HUES64 (cell line): Measurements from ENCODE around the gene TRIM2.

Source experiments
- H3K27ac ChIP-seq: 2 replicates; pipeline ENCODE4 v1.7.0; 2013; ENCODE audit warnings: low read depth, low read length, inconsistent platforms
- H3K27me3 ChIP-seq: 2 replicates; pipeline ENCODE4 v1.6.1; 2013; ENCODE audit warnings: mild to moderate bottlenecking, low read length; ENCODE audit not compliant: insufficient read depth
- H3K36me3 ChIP-seq: 2 replicates; pipeline ENCODE4 v1.6.1; 2013; ENCODE audit warnings: mild to moderate bottlenecking, low read length; ENCODE audit not compliant: insufficient read depth
- H3K4me1 ChIP-seq: 2 replicates; pipeline ENCODE4 v1.6.1; 2013; ENCODE audit warnings: mild to moderate bottlenecking, low read length, moderate library complexity; ENCODE audit not compliant: insufficient read depth
- H3K4me3 ChIP-seq: 2 replicates; pipeline ENCODE4 v1.5.1; 2013; ENCODE audit warnings: mild to moderate bottlenecking, low read length, moderate library complexity
- H3K9ac ChIP-seq: 2 replicates; pipeline ENCODE4 v1.6.1; 2013; ENCODE audit warnings: mild to moderate bottlenecking, low read depth, low read length
- H3K9me3 ChIP-seq: 2 replicates; pipeline ENCODE4 v1.6.1; 2013; ENCODE audit warnings: low read depth, low read length; ENCODE audit not compliant: insufficient read depth
- WGBS: fragments of 150-250, 120-280 bp; methylation state at CpG from one replicate; pipeline ENCODE4 v1.1.7; 2013; ENCODE audit warnings: missing lambda C conversion rate; 5-methylcytosine and 5-hydroxymethylcytosine counted together

TRIM2 gene

GRCh38 chr4:153365003-153365402 lies 160.8 kb downstream of the TRIM2 start:
- H3K4me1 ChIP-seq: no peaks in the 10 kb centered on the region
- peaks cover 51% of the 10 kb centered on the region for H3K36me3 ChIP-seq
- no peaks in the 10 kb centered on the region for H3K9me3 ChIP-seq
- H3K4me3 ChIP-seq: no peak overlapping the region
- 100% methylated on average over 2 of the region's 2 CpGs for WGBS
- H3K27me3 ChIP-seq: no peaks in the 10 kb centered on the region
- no peak overlapping the region for H3K9ac ChIP-seq
- H3K27ac ChIP-seq: no peak overlapping the region

GRCh38 chr4:153366486-153366885 lies 162.2 kb downstream of the TRIM2 start:
- Histone ChIP-seq H3K4me1 (no peaks in the 10 kb centered on the region), H3K27me3 (no peaks in the 10 kb centered on the region), H3K36me3 (peaks cover 51% of the 10 kb centered on the region), H3K9me3 (no peaks in the 10 kb centered on the region), H3K9ac (no peak overlapping the region), H3K4me3 (no peak overlapping the region), H3K27ac (no peak overlapping the region)
- 86% methylated on average over 1 of the region's 1 CpG for WGBS

- Histone ChIP-seq H3K36me3 (peaks cover 54% of the 10 kb centered on the region), H3K4me3 (no peak overlapping the region)
Observed at GRCh38 chr4:153367092-153367491, 162.8 kb downstream of the TRIM2 start.

GRCh38 chr4:153369021-153369420 lies 164.8 kb downstream of the TRIM2 start:
- H3K36me3 ChIP-seq: peaks cover 56% of the 10 kb centered on the region
- WGBS: 100% methylated on average over 1 of the region's 1 CpG
- no peaks in the 10 kb centered on the region for H3K27me3 ChIP-seq

More at GRCh38 chr4:153367092-153367491, 162.8 kb downstream of the TRIM2 start:
- Histone ChIP-seq H3K4me1 (no peaks in the 10 kb centered on the region), H3K9ac (no peak overlapping the region), H3K27ac (no peak overlapping the region), H3K9me3 (no peaks in the 10 kb centered on the region), H3K27me3 (no peaks in the 10 kb centered on the region)
- WGBS: 94% methylated on average over 1 of the region's 1 CpG

GRCh38 chr4:153371701-153372234 lies 167.5 kb downstream of the TRIM2 start:
- WGBS: 97% methylated on average over 6 of the region's 6 CpGs
- Histone ChIP-seq H3K4me1 (no peaks in the 10 kb centered on the region), H3K9me3 (0 out of 2 replicates have a peak, but pooled peaks cover 4% of the 10 kb centered on the region), H3K4me3 (no peak overlapping the region), H3K36me3 (peaks cover 46% of the 10 kb centered on the region), H3K27me3 (no peaks in the 10 kb centered on the region), H3K9ac (no peak overlapping the region), H3K27ac (no peak overlapping the region)

More at GRCh38 chr4:153369021-153369420, 164.8 kb downstream of the TRIM2 start:
- Histone ChIP-seq H3K27ac (no peak overlapping the region), H3K9me3 (0 out of 2 replicates have a peak, but pooled peaks cover 4% of the 10 kb centered on the region), H3K4me1 (no peaks in the 10 kb centered on the region), H3K9ac (no peak overlapping the region), H3K4me3 (no peak overlapping the region)

GRCh38 chr4:153372967-153373562 lies 168.8 kb downstream of the TRIM2 start:
- no peaks in the 10 kb centered on the region for H3K27me3 ChIP-seq
- peaks cover 35% of the 10 kb centered on the region for H3K36me3 ChIP-seq
- H3K4me3 ChIP-seq: no peak overlapping the region
- H3K27ac ChIP-seq: no peak overlapping the region
- H3K9me3 ChIP-seq: 0 out of 2 replicates have a peak, but pooled peaks cover 4% of the 10 kb centered on the region
- H3K4me1 ChIP-seq: no peaks in the 10 kb centered on the region
- 100% methylated on average over 1 of the region's 1 CpG for WGBS
- no peak overlapping the region for H3K9ac ChIP-seq

- no peak overlapping the region for H3K27ac ChIP-seq
- H3K27me3 ChIP-seq: no peaks in the 10 kb centered on the region
- no peak overlapping the region for H3K9ac ChIP-seq
- 95% methylated on average over 2 of the region's 2 CpGs for WGBS
- 0 out of 2 replicates have a peak, but pooled peaks cover 4% of the 10 kb centered on the region for H3K9me3 ChIP-seq
- H3K36me3 ChIP-seq: peaks cover 24% of the 10 kb centered on the region
- H3K4me1 ChIP-seq: no peaks in the 10 kb centered on the region
- H3K4me3 ChIP-seq: no peak overlapping the region
Observed at GRCh38 chr4:153374442-153374841, 170.2 kb downstream of the TRIM2 start.

GRCh38 chr4:153375303-153375702 lies 171.1 kb downstream of the TRIM2 start:
- Histone ChIP-seq H3K9me3 (0 out of 2 replicates have a peak, but pooled peaks cover 4% of the 10 kb centered on the region), H3K4me3 (no peak overlapping the region), H3K27ac (no peak overlapping the region), H3K4me1 (no peaks in the 10 kb centered on the region), H3K36me3 (peaks cover 16% of the 10 kb centered on the region), H3K9ac (no peak overlapping the region), H3K27me3 (no peaks in the 10 kb centered on the region)
- 100% methylated on average over 1 of the region's 1 CpG for WGBS

GRCh38 chr4:153383131-153383530 lies 178.9 kb downstream of the TRIM2 start:
- H3K36me3 ChIP-seq: no peaks in the 10 kb centered on the region; the same call in 1 of the 2 replicates
- H3K27ac ChIP-seq: no peak overlapping the region
- 89% methylated on average over 4 of the region's 4 CpGs for WGBS

GRCh38 chr4:153384160-153384559 lies 179.9 kb downstream of the TRIM2 start:
- Histone ChIP-seq H3K27me3 (no peaks in the 10 kb centered on the region), H3K9ac (no peak overlapping the region), H3K27ac (no peak overlapping the region), H3K4me3 (no peak overlapping the region), H3K36me3 (peaks cover 3% of the 10 kb centered on the region; the same call in 1 of the 2 replicates), H3K4me1 (no peaks in the 10 kb centered on the region), H3K9me3 (no peaks in the 10 kb centered on the region)
- 95% methylated on average over 1 of the region's 1 CpG for WGBS

More at GRCh38 chr4:153383131-153383530, 178.9 kb downstream of the TRIM2 start:
- Histone ChIP-seq H3K9ac (no peak overlapping the region), H3K27me3 (no peaks in the 10 kb centered on the region), H3K4me3 (no peak overlapping the region), H3K4me1 (no peaks in the 10 kb centered on the region), H3K9me3 (no peaks in the 10 kb centered on the region)

GRCh38 chr4:153385784-153386183 lies 181.5 kb downstream of the TRIM2 start:
- Histone ChIP-seq H3K27ac (no peak overlapping the region), H3K27me3 (no peaks in the 10 kb centered on the region), H3K36me3 (peaks cover 3% of the 10 kb centered on the region; the same call in 1 of the 2 replicates), H3K4me1 (no peaks in the 10 kb centered on the region), H3K9ac (no peak overlapping the region), H3K4me3 (no peak overlapping the region), H3K9me3 (no peaks in the 10 kb centered on the region)
- 96% methylated on average over 2 of the region's 2 CpGs for WGBS
